Naive thymus-derived CD4-positive, alpha-beta T cell (primary cell): ENCODE results near the gene PPFIA3. TPM values are rescaled to one million over a fixed set of nuclear protein-coding genes. Genes with fewer than 3 reads are reported as not detected.
A peak's percentile ranks its signal among the peaks of the same experiment; 100 is the strongest.

Experiments used
- ATAC-seq: fragments of 150-1000 bp; cut with Tn5 transposase; 2 replicates; pipeline ENCODE4 v1.10.0; 2021; ENCODE audit warnings: mild to moderate bottlenecking, moderate library complexity
- CTCF ChIA-PET: fragments of 350-600 bp; sonication (Branson Sonifier 250); formaldehyde crosslinking; loops from one replicate; lab custom pipeline; 2021; ENCODE audit warnings: antibody characterized with exemption; lab: Charles Lee
- POLR2A ChIA-PET: fragments of 350-600 bp; sonication (Branson Sonifier 250); formaldehyde crosslinking; loops from one replicate; lab custom pipeline; 2021; ENCODE audit warnings: antibody characterized with exemption, inconsistent platforms; lab: Charles Lee
- DNase-seq, 9 donors: peaks; one replicate each; pipeline versions ENCODE4 v3.0.0 to v3.0.0-alpha.2; 2020 to 2022; ENCODE audit warnings: mixed read lengths in 1 of 9
- H3K27ac ChIP-seq: one replicate; pipeline ENCODE4 v1.7.0; 2013; ENCODE audit warnings: mild to moderate bottlenecking, low read depth, low read length, moderate library complexity
- H3K27me3 ChIP-seq, 2 donors: one replicate each; pipeline ENCODE4 v1.7.0; 2013; ENCODE audit warnings: low read length in 2 of 2, mild to moderate bottlenecking in 2 of 2, moderate library complexity in 2 of 2; ENCODE audit not compliant: control insufficient read depth in 2 of 2, insufficient read depth in 2 of 2
- H3K36me3 ChIP-seq, 3 experiments: 1 replicate in 2 of 3; 2 replicates in 1 of 3; pipeline ENCODE4 v1.7.0; 2013; ENCODE audit warnings: low read length in 3 of 3, mild to moderate bottlenecking in 3 of 3, moderate library complexity in 1 of 3; ENCODE audit not compliant: insufficient read depth in 3 of 3, control insufficient read depth in 2 of 3
- H3K4me1 ChIP-seq, 2 donors: one replicate each; pipeline ENCODE4 v1.7.0; 2013; ENCODE audit warnings: low read length in 2 of 2, mild to moderate bottlenecking in 2 of 2, moderate library complexity in 1 of 2; ENCODE audit not compliant: control insufficient read depth in 2 of 2, insufficient read depth in 2 of 2
- H3K4me3 ChIP-seq: 2 replicates; pipeline ENCODE4 v1.7.0; 2013; ENCODE audit warnings: mild to moderate bottlenecking, low read length
- H3K9me3 ChIP-seq, 3 experiments: 1 replicate in 2 of 3; 2 replicates in 1 of 3; pipeline ENCODE4 v1.7.0; 2013; ENCODE audit warnings: low read length in 3 of 3; ENCODE audit not compliant: control insufficient read depth in 2 of 3
- H3K27ac Mint-ChIP-seq, 9 donors: one replicate each; pipeline ENCODE4 v1.8.0; 2020 to 2022; ENCODE audit warnings: mixed read lengths in 9 of 9, mild to moderate bottlenecking in 8 of 9, moderate library complexity in 5 of 9, inconsistent platforms in 2 of 9
- H3K27me3 Mint-ChIP-seq, 5 donors: one replicate each; pipeline ENCODE4 v1.8.0; 2021 to 2022; ENCODE audit warnings: mixed read lengths in 5 of 5, mild to moderate bottlenecking in 1 of 5
- H3K36me3 Mint-ChIP-seq, 5 donors: one replicate each; pipeline ENCODE4 v1.8.0; 2020 to 2022; ENCODE audit warnings: mixed read lengths in 5 of 5, mild to moderate bottlenecking in 3 of 5, inconsistent platforms in 1 of 5
- H3K4me1 Mint-ChIP-seq, 7 donors: one replicate each; pipeline ENCODE4 v1.8.0; 2020 to 2022; ENCODE audit warnings: mixed read lengths in 7 of 7, mild to moderate bottlenecking in 3 of 7, inconsistent platforms in 1 of 7
- H3K4me3 Mint-ChIP-seq, 10 donors: one replicate each; pipeline ENCODE4 v1.8.0; 2020 to 2022; ENCODE audit warnings: mild to moderate bottlenecking in 10 of 10, mixed read lengths in 10 of 10, moderate library complexity in 6 of 10, inconsistent platforms in 2 of 10
- H3K9me3 Mint-ChIP-seq, 11 donors: one replicate each; pipeline ENCODE4 v1.8.0; 2020 to 2022; ENCODE audit warnings: mixed read lengths in 11 of 11, mild to moderate bottlenecking in 4 of 11, inconsistent platforms in 1 of 11, moderate library complexity in 1 of 11
- intact Hi-C, 2 donors: fragments of 100-400 bp; cut with micrococcal nuclease; formaldehyde crosslinking; loops; one replicate each; pipeline ENCODE4 v1.15.1; 2023
- polyA plus RNA-seq, 2 donors: library from polyadenylated mRNA; unstranded; fragments of 300-500 nt; fragmentation: Illumina TruSeq; gene quantifications; one replicate each; pipeline ENCODE4 v1.2.3, GENCODE V29; 2021
- total RNA-seq, 6 experiments: library from RNA in 5 of 6; stranded (reverse) in 5 of 6; gene quantifications; 1 replicate in 5 of 6; 2 replicates in 1 of 6; pipeline ENCODE4 v1.2.3 and lab custom pipeline; 2021 to 2026

PPFIA3 gene
- total and polyA plus RNA-seq, 7 experiments from 2014 or later: 0.15 to 4.9 (median 2.6) TPM

- POLR2A ChIA-PET: interaction anchor here (1.4 to 1.7 kb wide), 2 partner anchors 11 to 50 kb away, joined by 4 read pairs; no protein-coding TSS in a partner anchor
Observed at GRCh38 chr19:49098795-49099194, 20.5 kb upstream of the PPFIA3 start.

GRCh38 chr19:49101160-49101559, 18.2 kb upstream of the PPFIA3 start:
- Mint-ChIP-seq H3K4me1 (peaks cover 0 to 15% (median 7%) of the 10 kb centered on the region in 7 donors), H3K4me3 (no peak overlapping the region), H3K27me3 (no peaks in the 10 kb centered on the region), H3K36me3 (peaks cover 8 to 30% (median 16%) of the 10 kb centered on the region in 5 donors), H3K9me3 (peaks cover 0 to 3% (median 0%) of the 10 kb centered on the region in 11 donors), H3K27ac (peak overlapping the region in 1 of 9 donors; percentile 53)
- ChIA-PET CTCF (interaction anchor here (2.0 kb wide), 1 partner anchor 45 kb away, joined by 5 read pairs; no protein-coding TSS in a partner anchor), POLR2A (interaction anchor here (1.4 kb wide), 1 partner anchor 12 kb away, joined by 3 read pairs; the partner anchor contains the start of gene LIN7B)
- Histone ChIP-seq H3K9me3 (no peaks in the 10 kb centered on the region), H3K27me3 (no peaks in the 10 kb centered on the region), H3K4me3 (no peak overlapping the region), H3K27ac (no peak overlapping the region), H3K36me3 (peaks cover 25 to 98% (median 36%) of the 10 kb centered on the region in 3 experiments), H3K4me1 (peaks cover 0 to 6% of the 10 kb centered on the region in 2 donors)
- intact Hi-C loops: no loop called here
- no peak for DNase-seq
- ATAC-seq: no peak

More at GRCh38 chr19:49098795-49099194, 20.5 kb upstream of the PPFIA3 start:
- Histone ChIP-seq H3K9me3 (no peaks in the 10 kb centered on the region), H3K4me1 (peaks cover 0 to 6% of the 10 kb centered on the region in 2 donors), H3K36me3 (peaks cover 25 to 97% (median 32%) of the 10 kb centered on the region in 3 experiments), H3K4me3 (no peak overlapping the region), H3K27me3 (no peaks in the 10 kb centered on the region), H3K27ac (no peak overlapping the region)
- peaks cover 5 to 27% (median 10%) of the 10 kb centered on the region in 5 donors for H3K36me3 Mint-ChIP-seq
- H3K27ac Mint-ChIP-seq: peak overlapping the region in 2 of 9 donors; percentile 49 to 52
- CTCF ChIA-PET: interaction anchor here (0.7 to 1.8 kb wide), 6 partner anchors 13 to 110 kb away, joined by 3 to 28 read pairs (median 4); partner anchors contain the start of gene LIN7B
- intact Hi-C loops: loop anchor here in 1 of 2 donors (1.0 kb wide), 1 partner anchor 48 kb away; no protein-coding TSS in a partner anchor
- H3K9me3 Mint-ChIP-seq: peaks cover 0 to 1% (median 0%) of the 10 kb centered on the region in 11 donors
- H3K4me1 Mint-ChIP-seq: peaks cover 0 to 17% (median 12%) of the 10 kb centered on the region in 7 donors
- DNase-seq: no peak
- ATAC-seq: no peak
- H3K27me3 Mint-ChIP-seq: no peaks in the 10 kb centered on the region
- H3K4me3 Mint-ChIP-seq: no peak overlapping the region

GRCh38 chr19:49102303-49102702, 17.0 kb upstream of the PPFIA3 start:
- Histone ChIP-seq H3K27ac (no peak overlapping the region), H3K9me3 (no peaks in the 10 kb centered on the region), H3K4me3 (no peak overlapping the region), H3K4me1 (peaks cover 0 to 4% of the 10 kb centered on the region in 2 donors), H3K27me3 (no peaks in the 10 kb centered on the region), H3K36me3 (peaks cover 25 to 98% (median 41%) of the 10 kb centered on the region in 3 experiments)
- H3K4me3 Mint-ChIP-seq: no peak overlapping the region
- ATAC-seq: no peak
- intact Hi-C loops: no loop called here
- POLR2A ChIA-PET: no interaction called here
- H3K27me3 Mint-ChIP-seq: no peaks in the 10 kb centered on the region
- no peak for DNase-seq
- H3K36me3 Mint-ChIP-seq: peaks cover 14 to 37% (median 21%) of the 10 kb centered on the region in 5 donors
- H3K9me3 Mint-ChIP-seq: peaks cover 0 to 3% (median 0%) of the 10 kb centered on the region in 11 donors
- H3K4me1 Mint-ChIP-seq: peaks cover 0 to 21% (median 9%) of the 10 kb centered on the region in 7 donors
- CTCF ChIA-PET: no interaction called here
- H3K27ac Mint-ChIP-seq: peak overlapping the region in 1 of 9 donors; percentile 72

GRCh38 chr19:49103331-49104085, 15.8 kb upstream of the PPFIA3 start:
- peaks cover 0 to 2% (median 0%) of the 10 kb centered on the region in 11 donors for H3K9me3 Mint-ChIP-seq
- DNase-seq (no peak), ATAC-seq (no peak)
- Histone ChIP-seq H3K4me1 (no peaks in the 10 kb centered on the region), H3K9me3 (no peaks in the 10 kb centered on the region), H3K36me3 (peaks cover 19 to 98% (median 30%) of the 10 kb centered on the region in 3 experiments), H3K27ac (no peak overlapping the region), H3K27me3 (no peaks in the 10 kb centered on the region), H3K4me3 (no peak overlapping the region)
- ChIA-PET POLR2A (no interaction called here), CTCF (no interaction called here)
- H3K4me3 Mint-ChIP-seq: no peak overlapping the region
- intact Hi-C loops: no loop called here
- H3K27ac Mint-ChIP-seq: no peak overlapping the region
- H3K36me3 Mint-ChIP-seq: peaks cover 14 to 37% (median 23%) of the 10 kb centered on the region in 5 donors
- no peaks in the 10 kb centered on the region for H3K27me3 Mint-ChIP-seq
- peaks cover 0 to 20% (median 8%) of the 10 kb centered on the region in 7 donors for H3K4me1 Mint-ChIP-seq

- peaks cover 12 to 98% (median 23%) of the 10 kb centered on the region in 3 experiments for H3K36me3 ChIP-seq
- POLR2A ChIA-PET: interaction anchor here (0.8 kb wide), 1 partner anchor 26 kb away, joined by 3 read pairs; no protein-coding TSS in a partner anchor
- no peaks in the 10 kb centered on the region for H3K9me3 ChIP-seq
- Mint-ChIP-seq H3K4me3 (no peak overlapping the region), H3K9me3 (peaks cover 0 to 2% (median 0%) of the 10 kb centered on the region in 11 donors), H3K4me1 (peaks cover 0 to 20% (median 8%) of the 10 kb centered on the region in 7 donors), H3K27me3 (no peaks in the 10 kb centered on the region), H3K27ac (peak overlapping the region in 2 of 9 donors; percentile 40 to 55), H3K36me3 (peaks cover 11 to 42% (median 22%) of the 10 kb centered on the region in 5 donors)
- no peak overlapping the region for H3K4me3 ChIP-seq
- no peaks in the 10 kb centered on the region for H3K4me1 ChIP-seq
- intact Hi-C loops: no loop called here
- H3K27me3 ChIP-seq: no peaks in the 10 kb centered on the region
- H3K27ac ChIP-seq: no peak overlapping the region
- ATAC-seq: no peak
- CTCF ChIA-PET: interaction anchor here (1.2 kb wide), 1 partner anchor 309 kb away, joined by 5 read pairs; no protein-coding TSS in a partner anchor
- no peak for DNase-seq
Observed at GRCh38 chr19:49104229-49104864, 15.0 kb upstream of the PPFIA3 start.

GRCh38 chr19:49106648-49107135, 12.7 kb upstream of the PPFIA3 start:
- CTCF ChIA-PET: interaction anchor here (0.9 to 2.1 kb wide), 4 partner anchors 7 to 13 kb away, joined by 3 to 6 read pairs (median 4); partner anchors contain the start of genes LIN7B and PPFIA3
- intact Hi-C loops: loop anchor here in 1 of 2 donors (1.0 to 2.0 kb wide), 2 partner anchors 9 to 22 kb away; partner anchors contain the start of gene SNRNP70
- DNase-seq: peak; percentile 38 to 67 (median 57)
- peaks cover 3 to 14% (median 8%) of the 10 kb centered on the region in 7 donors for H3K4me1 Mint-ChIP-seq
- no peaks in the 10 kb centered on the region for H3K27me3 Mint-ChIP-seq
- H3K4me3 Mint-ChIP-seq: no peak overlapping the region
- no peak overlapping the region for H3K4me3 ChIP-seq
- no peak overlapping the region for H3K27ac ChIP-seq
- H3K27me3 ChIP-seq: no peaks in the 10 kb centered on the region
- H3K27ac Mint-ChIP-seq: peak overlapping the region in 4 of 9 donors; percentile 26 to 72 (median 52)
- POLR2A ChIA-PET: interaction anchor here (1.0 to 1.2 kb wide), 2 partner anchors 9 to 11 kb away, joined by 4 read pairs; no protein-coding TSS in a partner anchor
- H3K36me3 Mint-ChIP-seq: peaks cover 5 to 31% (median 16%) of the 10 kb centered on the region in 5 donors
- H3K4me1 ChIP-seq: no peaks in the 10 kb centered on the region
- ATAC-seq: peak; percentile 85
- peaks cover 0 to 2% (median 0%) of the 10 kb centered on the region in 11 donors for H3K9me3 Mint-ChIP-seq
- H3K36me3 ChIP-seq: peaks cover 6 to 75% (median 15%) of the 10 kb centered on the region in 3 experiments
- no peaks in the 10 kb centered on the region for H3K9me3 ChIP-seq
